ENCODE measurements around the gene RGS7. TPM values are rescaled to one million over a fixed set of nuclear protein-coding genes. Genes with fewer than 3 reads are reported as not detected.

RGS7 gene
- total RNA-seq, 2 donors from 2014 or later = not detected

DNA sequence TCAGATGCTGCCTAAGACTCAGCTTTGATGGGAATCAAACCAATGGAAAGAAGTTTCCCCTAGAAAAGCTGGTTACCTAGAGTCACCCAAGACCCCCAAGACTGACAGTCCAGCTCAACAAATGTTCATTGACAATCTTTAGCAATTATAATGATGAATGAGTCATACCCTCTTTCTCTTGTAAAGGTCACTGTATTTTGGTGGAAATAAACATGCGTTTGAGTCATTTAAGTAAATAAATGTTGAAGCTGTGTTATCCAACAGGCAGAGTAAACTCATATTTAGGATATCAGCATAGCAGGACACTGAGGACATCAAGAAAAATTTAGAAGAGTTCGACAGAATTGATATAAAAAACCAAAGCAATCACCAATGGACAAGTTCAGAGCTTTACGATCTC, 295.9 kb downstream of the RGS7 start:
- Mint-ChIP-seq H3K9me3 (peaks cover 3 to 4% of the 10 kb centered on the region in 2 donors), H3K36me3 (no peaks in the 10 kb centered on the region), H3K27ac (no peak overlapping the region)
- no peak for DNase-seq (ENCODE audit: low spot score in 2 of 2)
- no peak for ATAC-seq

DNA sequence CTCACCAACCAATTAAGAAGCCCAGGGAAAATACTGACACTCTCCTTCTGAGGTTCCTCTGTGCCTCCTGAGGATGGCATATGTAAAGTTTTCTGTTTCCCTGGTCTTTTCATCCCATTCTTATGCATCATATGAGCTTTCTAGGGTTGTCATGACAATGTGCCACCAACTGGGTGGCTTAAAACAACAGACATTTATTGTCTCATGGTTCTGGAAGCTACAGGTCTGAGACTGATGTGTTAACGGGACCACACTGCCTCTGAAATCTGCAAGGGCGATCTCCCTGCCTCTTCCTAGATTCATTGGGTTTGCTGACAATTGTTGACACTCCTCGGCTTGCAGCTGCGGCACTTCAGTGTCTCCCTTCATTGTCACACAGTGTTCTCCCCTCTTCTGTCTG, 308.4 kb downstream of the RGS7 start:
- ATAC-seq (no peak), DNase-seq (ENCODE audit: low spot score in 2 of 2) (no peak)
- Mint-ChIP-seq H3K9me3 (peaks cover 5 to 11% of the 10 kb centered on the region in 2 donors), H3K27ac (no peak overlapping the region), H3K36me3 (no peaks in the 10 kb centered on the region)

DNA sequence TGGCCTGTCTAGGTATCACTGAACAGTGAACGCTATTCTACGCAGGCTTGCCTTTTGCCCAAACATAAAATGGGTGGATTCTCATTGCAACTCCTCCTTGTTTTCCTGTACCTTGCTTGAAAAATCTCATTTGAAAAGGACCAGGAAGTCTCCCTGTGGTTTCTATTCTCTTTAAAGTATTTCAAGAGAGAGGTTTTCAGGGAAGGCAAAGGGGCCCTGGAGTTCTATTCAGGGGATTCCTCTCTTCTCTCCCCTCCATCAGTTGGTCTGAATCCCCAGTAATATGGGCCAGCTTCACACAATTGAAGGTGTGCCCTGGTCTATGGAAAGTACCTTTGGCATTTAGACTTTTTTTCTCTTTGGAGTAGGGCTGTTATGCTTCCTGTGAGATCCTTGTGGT, 311.3 kb downstream of the RGS7 start:
- ATAC-seq (no peak), DNase-seq (ENCODE audit: low spot score in 2 of 2) (no peak)
- Mint-ChIP-seq H3K9me3 (peaks cover 5 to 11% of the 10 kb centered on the region in 2 donors), H3K36me3 (no peaks in the 10 kb centered on the region), H3K27ac (no peak overlapping the region)

GRCh38 chr1:241034203-241034936, 322.6 kb downstream of the RGS7 start:
- Mint-ChIP-seq H3K36me3 (no peaks in the 10 kb centered on the region), H3K27ac (no peak overlapping the region), H3K9me3 (peaks cover 0 to 12% of the 10 kb centered on the region in 2 donors)
- DNase-seq (ENCODE audit: low spot score in 2 of 2) (no peak), ATAC-seq (no peak)

DNA sequence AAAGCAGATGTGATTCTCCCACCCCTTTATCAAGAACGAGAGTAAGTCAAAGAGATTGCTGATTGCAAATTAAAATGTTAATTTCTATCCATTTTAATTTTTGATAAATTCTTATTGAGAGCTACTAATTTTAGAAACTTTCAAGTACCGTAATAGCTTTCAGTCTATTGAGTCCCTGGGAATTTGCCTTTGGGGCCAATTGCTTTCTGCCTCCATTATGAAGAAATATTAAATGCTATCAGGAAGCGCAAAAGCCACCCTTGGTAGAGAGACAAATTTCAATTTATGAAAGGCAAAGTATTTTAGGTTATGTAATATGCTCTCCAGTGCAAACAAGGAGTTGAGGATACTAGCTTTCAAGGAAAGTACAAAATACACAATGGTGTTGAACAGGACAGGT, 332.2 kb downstream of the RGS7 start:
- Mint-ChIP-seq H3K9me3 (peaks cover 0 to 4% of the 10 kb centered on the region in 2 donors), H3K36me3 (no peaks in the 10 kb centered on the region), H3K27ac (no peak overlapping the region)
- DNase-seq (ENCODE audit: low spot score in 2 of 2) (no peak), ATAC-seq (no peak)

GRCh38 chr1:241022366-241022765, 334.6 kb downstream of the RGS7 start:
- H3K9me3 Mint-ChIP-seq = peaks cover 5 to 8% of the 10 kb centered on the region in 2 donors
- no peak for ATAC-seq
- no peak for DNase-seq (ENCODE audit: low spot score in 2 of 2)
- peaks cover 0 to 7% of the 10 kb centered on the region in 2 donors for H3K36me3 Mint-ChIP-seq
- no peak overlapping the region for H3K27ac Mint-ChIP-seq

- DNase-seq (ENCODE audit: low spot score in 2 of 2) (no peak), ATAC-seq (no peak)
- peaks cover 0 to 7% of the 10 kb centered on the region in 2 donors for H3K36me3 Mint-ChIP-seq
- H3K27ac Mint-ChIP-seq = no peak overlapping the region
- H3K9me3 Mint-ChIP-seq = peaks cover 8 to 9% of the 10 kb centered on the region in 2 donors
Observed at GRCh38 chr1:241020851-241021697, 335.9 kb downstream of the RGS7 start.

DNA sequence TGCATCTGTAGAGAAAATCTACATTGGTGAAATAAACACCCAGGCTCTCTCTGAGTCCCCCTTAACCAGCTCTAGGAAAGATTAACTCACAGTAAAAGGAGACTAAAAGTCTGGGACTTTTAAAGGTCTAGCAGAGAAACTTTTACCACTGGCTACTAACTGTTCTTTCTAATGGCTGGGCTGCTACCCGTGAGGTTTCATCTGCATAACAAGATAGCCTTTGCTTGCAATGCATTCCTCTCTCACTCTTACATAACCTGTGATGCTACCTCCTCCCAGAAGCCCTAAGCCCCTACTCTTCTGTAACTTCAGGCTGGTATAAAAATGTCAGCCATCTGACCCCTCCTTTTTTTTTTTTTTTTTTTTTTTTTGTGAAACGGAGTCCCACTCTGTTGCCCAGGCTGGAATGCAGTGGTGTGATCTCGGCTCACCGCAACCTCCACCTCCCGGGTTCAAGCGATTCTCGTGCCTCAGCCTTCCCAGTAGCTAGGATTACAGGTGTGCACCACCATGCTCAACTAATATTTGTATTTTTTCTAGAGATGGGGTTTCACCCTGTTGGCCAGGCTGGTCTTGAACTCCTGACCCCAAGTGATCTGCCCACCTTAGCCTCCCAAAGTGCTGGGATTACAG, 344.2 kb downstream of the RGS7 start:
- Mint-ChIP-seq H3K27ac (no peak overlapping the region), H3K9me3 (peaks cover 13 to 18% of the 10 kb centered on the region in 2 donors), H3K36me3 (no peaks in the 10 kb centered on the region)
- DNase-seq (ENCODE audit: low spot score in 2 of 2) (no peak), ATAC-seq (no peak)

DNA sequence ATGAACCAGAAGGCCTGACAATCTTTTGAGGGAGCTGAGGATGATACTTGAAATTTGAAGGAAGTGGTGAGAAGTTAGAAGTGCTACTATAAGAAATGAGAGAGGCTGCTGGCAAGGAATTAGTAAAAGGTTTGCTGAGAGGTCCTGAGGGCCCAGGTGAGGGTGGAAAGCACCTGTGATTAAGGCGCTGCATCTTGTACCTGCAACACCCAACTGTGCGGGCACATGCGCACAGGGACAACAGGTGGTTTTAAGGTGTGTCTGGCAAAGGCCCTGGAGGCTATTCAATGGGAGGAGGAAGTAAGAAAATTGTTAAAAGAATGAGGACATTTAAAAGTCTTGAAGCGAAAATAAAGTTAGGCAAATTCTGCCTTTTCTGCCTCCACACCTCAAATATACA, 349.3 kb downstream of the RGS7 start:
- no peak for DNase-seq (ENCODE audit: low spot score in 2 of 2)
- H3K27ac Mint-ChIP-seq = no peak overlapping the region
- H3K9me3 Mint-ChIP-seq = peaks cover 18 to 23% of the 10 kb centered on the region in 2 donors
- H3K36me3 Mint-ChIP-seq = no peaks in the 10 kb centered on the region
- ATAC-seq = no peak

DNA sequence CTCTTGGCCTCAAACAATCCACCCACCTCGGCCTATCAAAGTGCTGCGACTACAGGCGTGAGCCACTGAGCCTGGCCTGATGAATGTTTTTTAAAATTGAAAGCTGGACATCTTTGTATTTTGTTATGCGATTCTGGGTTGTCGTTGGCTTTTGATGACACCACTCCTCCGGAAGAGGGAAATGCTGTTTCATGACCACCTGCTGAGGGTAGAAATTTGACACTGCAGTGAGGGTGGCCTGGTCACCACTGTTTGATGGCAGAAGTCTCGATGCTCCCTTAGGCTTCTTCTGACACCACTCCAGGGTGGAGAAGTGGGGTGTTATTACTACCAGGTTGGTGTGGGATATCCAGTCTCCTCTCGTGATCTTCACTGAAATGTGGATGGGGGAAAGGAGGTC, 357.2 kb downstream of the RGS7 start:
- ATAC-seq = no peak
- no peaks in the 10 kb centered on the region for H3K36me3 Mint-ChIP-seq
- H3K9me3 Mint-ChIP-seq = peaks cover 0 to 15% of the 10 kb centered on the region in 2 donors
- DNase-seq (ENCODE audit: low spot score in 2 of 2) = no peak
- H3K27ac Mint-ChIP-seq = no peak overlapping the region

GRCh38 chr1:240998441-240999015, 358.5 kb downstream of the RGS7 start:
- ATAC-seq = no peak
- Mint-ChIP-seq H3K36me3 (no peaks in the 10 kb centered on the region), H3K27ac (no peak overlapping the region), H3K9me3 (peaks cover 0 to 15% of the 10 kb centered on the region in 2 donors)
- DNase-seq (ENCODE audit: low spot score in 2 of 2) = no peak

DNA sequence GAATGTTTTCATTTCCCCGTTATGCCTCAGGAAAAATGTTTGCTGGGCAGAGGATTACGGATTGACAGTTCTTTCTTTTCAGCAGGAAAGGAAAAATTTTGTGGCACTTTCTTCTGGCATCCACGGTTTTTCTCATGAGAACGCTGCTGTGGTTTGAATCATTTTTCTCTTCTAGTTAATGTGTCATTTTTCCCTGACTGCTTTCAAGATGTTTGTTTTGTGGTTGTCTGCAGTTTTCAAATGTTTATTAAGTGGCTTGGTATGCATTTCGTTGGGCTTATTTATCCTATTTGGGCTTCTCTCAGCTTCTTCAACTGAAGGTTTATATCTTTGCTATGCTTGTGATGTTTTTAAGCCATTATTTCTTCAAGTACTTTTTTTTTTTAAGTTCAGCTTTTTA, 359.0 kb downstream of the RGS7 start:
- no peak for DNase-seq (ENCODE audit: low spot score in 2 of 2)
- H3K9me3 Mint-ChIP-seq = peaks cover 0 to 15% of the 10 kb centered on the region in 2 donors
- no peak overlapping the region for H3K27ac Mint-ChIP-seq
- ATAC-seq = no peak
- no peaks in the 10 kb centered on the region for H3K36me3 Mint-ChIP-seq

GRCh38 chr1:240993004-240993403, 364.0 kb downstream of the RGS7 start:
- ATAC-seq (no peak), DNase-seq (ENCODE audit: low spot score in 2 of 2) (no peak)
- H3K9me3 Mint-ChIP-seq = peaks cover 0 to 3% of the 10 kb centered on the region in 2 donors
- no peaks in the 10 kb centered on the region for H3K36me3 Mint-ChIP-seq
- no peak overlapping the region for H3K27ac Mint-ChIP-seq

GRCh38 chr1:240991230-240991629, 365.8 kb downstream of the RGS7 start:
- Mint-ChIP-seq H3K9me3 (peaks cover 0 to 3% of the 10 kb centered on the region in 2 donors), H3K36me3 (no peaks in the 10 kb centered on the region), H3K27ac (no peak overlapping the region)
- no peak for ATAC-seq
- DNase-seq (ENCODE audit: low spot score in 2 of 2) = no peak

GRCh38 chr1:240987928-240988327, 369.1 kb downstream of the RGS7 start:
- no peak for ATAC-seq
- no peak for DNase-seq (ENCODE audit: low spot score in 2 of 2)
- Mint-ChIP-seq H3K9me3 (peaks cover 0 to 3% of the 10 kb centered on the region in 2 donors), H3K27ac (no peak overlapping the region), H3K36me3 (no peaks in the 10 kb centered on the region)

DNA sequence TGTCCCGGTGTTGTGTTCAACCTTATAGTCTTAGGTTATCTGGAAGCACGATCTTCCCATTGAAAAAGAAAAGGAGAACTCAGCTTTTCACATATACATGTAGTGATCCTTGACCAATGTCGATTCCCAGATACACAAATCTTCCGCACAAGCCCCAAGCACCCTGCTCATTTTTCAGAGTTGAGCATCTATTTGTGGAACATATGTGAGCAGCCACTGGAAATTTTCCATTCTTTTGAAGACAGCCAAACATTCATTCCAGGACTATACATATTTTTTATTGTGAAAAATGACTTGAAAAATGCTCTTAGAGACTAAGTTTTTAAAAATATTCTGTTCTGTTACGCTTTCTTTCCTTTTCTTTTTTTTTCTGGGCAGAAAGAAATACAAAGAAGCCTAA, 371.9 kb downstream of the RGS7 start:
- DNase-seq (ENCODE audit: low spot score in 2 of 2) (no peak), ATAC-seq (no peak)
- Mint-ChIP-seq H3K9me3 (no peaks in the 10 kb centered on the region), H3K36me3 (no peaks in the 10 kb centered on the region), H3K27ac (no peak overlapping the region)

GRCh38 chr1:240980342-240980741, 376.7 kb downstream of the RGS7 start:
- Mint-ChIP-seq H3K9me3 (peaks cover 0 to 17% of the 10 kb centered on the region in 2 donors), H3K36me3 (no peaks in the 10 kb centered on the region), H3K27ac (no peak overlapping the region)
- DNase-seq (ENCODE audit: low spot score in 2 of 2) (no peak), ATAC-seq (no peak)

All from activated naive CD4-positive, alpha-beta T cell treated with anti-CD3 and anti-CD28 coated beads, Interleukin-2, amount 50 U/mL, for 72 hours (primary cell).